ENCODE results near the gene SDS. TPM values are rescaled to one million over a fixed set of nuclear protein-coding genes. Genes with fewer than 3 reads are reported as not detected.

The SDS gene
- total and polyA plus RNA-seq, 2 experiments from 2014 or later, result 0.39 to 0.43 TPM

DNA sequence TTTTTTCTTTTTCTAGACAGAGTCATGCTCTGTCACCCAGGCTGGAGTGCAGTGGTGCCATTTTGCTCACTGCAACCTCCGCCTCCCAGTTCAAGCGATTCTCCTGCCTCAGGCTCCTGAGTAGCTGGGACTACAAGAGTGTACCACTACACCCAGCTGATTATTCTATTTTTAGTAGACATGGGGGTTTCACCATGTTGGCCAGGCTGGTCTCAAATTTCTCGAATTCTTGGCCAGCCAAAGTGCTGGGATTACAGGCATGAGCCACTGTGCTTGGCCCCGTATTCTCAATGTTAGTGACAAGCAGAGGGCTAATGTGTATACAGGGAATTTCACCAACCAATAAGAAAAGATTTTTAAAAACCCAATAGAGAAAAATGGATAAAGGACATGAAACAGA lies 36.9 kb downstream of the SDS start:
- H3K27ac ChIP-seq, result no peak overlapping the region
- no peak for DNase-seq (ENCODE audit: low spot score)
- no peak for TF ChIP-seq EZH2 (IDR thresholded peaks at IDR 0.05; ENCODE audit: borderline replicate concordance)
- TF ChIP-seq EZH2phosphoT487 (IDR thresholded peaks at IDR 0.05; ENCODE audit: low read depth, severe bottlenecking, unreplicated experiment), result no peak
- TF ChIP-seq, protein P1, sequence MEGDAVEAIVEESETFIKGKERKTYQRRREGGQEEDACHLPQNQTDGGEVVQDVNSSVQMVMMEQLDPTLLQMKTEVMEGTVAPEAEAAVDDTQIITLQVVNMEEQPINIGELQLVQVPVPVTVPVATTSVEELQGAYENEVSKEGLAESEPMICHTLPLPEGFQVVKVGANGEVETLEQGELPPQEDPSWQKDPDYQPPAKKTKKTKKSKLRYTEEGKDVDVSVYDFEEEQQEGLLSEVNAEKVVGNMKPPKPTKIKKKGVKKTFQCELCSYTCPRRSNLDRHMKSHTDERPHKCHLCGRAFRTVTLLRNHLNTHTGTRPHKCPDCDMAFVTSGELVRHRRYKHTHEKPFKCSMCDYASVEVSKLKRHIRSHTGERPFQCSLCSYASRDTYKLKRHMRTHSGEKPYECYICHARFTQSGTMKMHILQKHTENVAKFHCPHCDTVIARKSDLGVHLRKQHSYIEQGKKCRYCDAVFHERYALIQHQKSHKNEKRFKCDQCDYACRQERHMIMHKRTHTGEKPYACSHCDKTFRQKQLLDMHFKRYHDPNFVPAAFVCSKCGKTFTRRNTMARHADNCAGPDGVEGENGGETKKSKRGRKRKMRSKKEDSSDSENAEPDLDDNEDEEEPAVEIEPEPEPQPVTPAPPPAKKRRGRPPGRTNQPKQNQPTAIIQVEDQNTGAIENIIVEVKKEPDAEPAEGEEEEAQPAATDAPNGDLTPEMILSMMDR (IDR thresholded peaks at IDR 0.05; ENCODE audit: poor library complexity), result no peak
- H3K79me2 ChIP-seq, result no peaks in the 10 kb centered on the region
- no peaks in the 10 kb centered on the region for H3K27me3 ChIP-seq
- no peaks in the 10 kb centered on the region for H3K9me3 ChIP-seq (ENCODE audit: low read depth)
- H3K4me2 ChIP-seq, result no peak overlapping the region
- H3K4me3 ChIP-seq, result no peak overlapping the region
- no peaks in the 10 kb centered on the region for H3K4me1 ChIP-seq (ENCODE audit: insufficient read depth)
- H3K9me2 ChIP-seq (replicated peaks; ENCODE audit: insufficient read depth), result no peaks in the 10 kb centered on the region
- WGBS (ENCODE audit: low lambda C conversion rate, missing lambda C conversion rate), result 86% methylated on average over 4 of the region's 4 CpGs
- no peaks in the 10 kb centered on the region for H3K36me3 ChIP-seq (replicated peaks; ENCODE audit: insufficient read depth, low read depth)
- no peak overlapping the region for H2AFZ ChIP-seq
- peaks cover 3% of the 10 kb centered on the region for H4K20me1 ChIP-seq (ENCODE audit: insufficient read depth, poor library complexity, severe bottlenecking)

DNA sequence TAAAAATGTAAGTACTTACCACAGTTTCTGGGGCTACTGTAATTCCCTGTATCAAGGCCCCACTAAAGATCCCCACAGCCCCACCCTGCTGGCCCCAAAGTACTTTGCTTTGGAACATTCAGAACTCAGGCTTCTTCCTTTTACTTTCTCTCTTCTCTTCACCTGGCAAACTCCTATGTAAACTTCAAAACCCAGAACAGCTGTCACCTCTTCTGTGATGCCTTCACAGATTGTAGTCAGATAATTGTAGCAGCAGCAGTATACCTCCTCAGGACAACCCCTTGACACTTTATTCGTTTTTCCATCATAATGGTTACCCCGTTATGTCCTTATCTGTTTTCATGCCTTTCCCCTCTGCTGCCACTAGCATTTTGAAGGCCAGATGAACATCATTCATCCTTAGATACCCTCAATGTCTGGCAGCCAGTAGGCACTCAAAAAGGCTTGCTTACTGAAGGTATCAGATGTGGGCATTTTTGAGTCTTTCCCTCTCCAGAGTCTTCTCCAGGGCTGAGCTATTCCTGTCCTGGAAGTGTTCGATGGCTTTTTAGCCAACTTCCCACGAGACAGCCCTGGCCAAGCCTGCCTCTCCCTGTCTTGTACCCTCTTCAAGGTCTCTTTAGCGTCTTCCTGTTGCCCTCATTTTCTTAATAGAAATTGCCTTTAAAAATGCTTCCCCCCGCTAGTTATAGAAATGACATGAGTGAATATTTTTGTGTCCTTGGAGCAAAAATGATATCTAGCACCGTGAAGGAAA lies 37.9 kb downstream of the SDS start:
- WGBS (ENCODE audit: low lambda C conversion rate, missing lambda C conversion rate), result 92% methylated on average over 7 of the region's 7 CpGs
- no peaks in the 10 kb centered on the region for H3K36me3 ChIP-seq (replicated peaks; ENCODE audit: insufficient read depth, low read depth)
- no peaks in the 10 kb centered on the region for H3K4me1 ChIP-seq (ENCODE audit: insufficient read depth)
- no peak overlapping the region for H3K4me3 ChIP-seq
- no peak for DNase-seq (ENCODE audit: low spot score)
- TF ChIP-seq, protein P1 (IDR thresholded peaks at IDR 0.05; ENCODE audit: poor library complexity), result no peak
- TF ChIP-seq EZH2phosphoT487 (IDR thresholded peaks at IDR 0.05; ENCODE audit: low read depth, severe bottlenecking, unreplicated experiment), result no peak
- no peak for TF ChIP-seq EZH2 (IDR thresholded peaks at IDR 0.05; ENCODE audit: borderline replicate concordance)
- H3K9me2 ChIP-seq (replicated peaks; ENCODE audit: insufficient read depth), result no peaks in the 10 kb centered on the region
- H4K20me1 ChIP-seq (ENCODE audit: insufficient read depth, poor library complexity, severe bottlenecking), result peaks cover 3% of the 10 kb centered on the region
- no peak overlapping the region for H2AFZ ChIP-seq
- no peak overlapping the region for H3K27ac ChIP-seq
- H3K4me2 ChIP-seq, result no peak overlapping the region
- no peaks in the 10 kb centered on the region for H3K79me2 ChIP-seq
- no peaks in the 10 kb centered on the region for H3K9me3 ChIP-seq (ENCODE audit: low read depth)
- H3K27me3 ChIP-seq, result no peaks in the 10 kb centered on the region

DNA sequence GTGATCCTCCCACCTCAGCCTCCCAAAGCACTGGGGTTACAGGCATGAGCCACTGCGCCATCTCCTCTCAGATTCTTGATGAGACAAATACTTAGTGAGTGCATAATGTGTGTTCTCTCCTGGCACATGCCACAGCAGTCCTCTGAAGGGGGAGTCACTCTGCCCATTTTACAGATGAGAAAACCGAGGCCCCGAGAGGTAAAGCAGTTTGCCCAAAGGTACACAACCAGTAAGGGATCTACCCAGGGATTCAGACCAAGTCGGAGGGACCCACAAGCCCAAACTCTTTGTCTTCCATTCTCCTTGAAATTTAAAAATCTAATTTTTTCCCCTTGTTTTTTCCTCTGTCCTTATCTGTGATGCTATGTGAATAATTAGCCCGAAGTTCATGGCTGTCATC lies 39.0 kb downstream of the SDS start:
- no peaks in the 10 kb centered on the region for H3K9me3 ChIP-seq (ENCODE audit: low read depth)
- no peak overlapping the region for H3K4me2 ChIP-seq
- WGBS (ENCODE audit: low lambda C conversion rate, missing lambda C conversion rate), result 89% methylated on average over 5 of the region's 5 CpGs
- H3K27ac ChIP-seq, result no peak overlapping the region
- H3K4me3 ChIP-seq, result no peak overlapping the region
- H4K20me1 ChIP-seq (ENCODE audit: insufficient read depth, poor library complexity, severe bottlenecking), result peaks cover 9% of the 10 kb centered on the region
- peaks cover 2% of the 10 kb centered on the region for H3K79me2 ChIP-seq
- no peak for DNase-seq (ENCODE audit: low spot score)
- TF ChIP-seq EZH2 (IDR thresholded peaks at IDR 0.05; ENCODE audit: borderline replicate concordance), result no peak
- no peak for TF ChIP-seq EZH2phosphoT487 (IDR thresholded peaks at IDR 0.05; ENCODE audit: low read depth, severe bottlenecking, unreplicated experiment)
- TF ChIP-seq, protein P1 (IDR thresholded peaks at IDR 0.05; ENCODE audit: poor library complexity), result no peak
- no peaks in the 10 kb centered on the region for H3K36me3 ChIP-seq (replicated peaks; ENCODE audit: insufficient read depth, low read depth)
- no peaks in the 10 kb centered on the region for H3K9me2 ChIP-seq (replicated peaks; ENCODE audit: insufficient read depth)
- no peaks in the 10 kb centered on the region for H3K27me3 ChIP-seq
- H3K4me1 ChIP-seq (ENCODE audit: insufficient read depth), result no peaks in the 10 kb centered on the region
- no peak overlapping the region for H2AFZ ChIP-seq
